ENCODE results near the gene WDSUB1.
A peak's percentile ranks its signal among the peaks of the same experiment; 100 is the strongest.

WDSUB1 gene

DNA sequence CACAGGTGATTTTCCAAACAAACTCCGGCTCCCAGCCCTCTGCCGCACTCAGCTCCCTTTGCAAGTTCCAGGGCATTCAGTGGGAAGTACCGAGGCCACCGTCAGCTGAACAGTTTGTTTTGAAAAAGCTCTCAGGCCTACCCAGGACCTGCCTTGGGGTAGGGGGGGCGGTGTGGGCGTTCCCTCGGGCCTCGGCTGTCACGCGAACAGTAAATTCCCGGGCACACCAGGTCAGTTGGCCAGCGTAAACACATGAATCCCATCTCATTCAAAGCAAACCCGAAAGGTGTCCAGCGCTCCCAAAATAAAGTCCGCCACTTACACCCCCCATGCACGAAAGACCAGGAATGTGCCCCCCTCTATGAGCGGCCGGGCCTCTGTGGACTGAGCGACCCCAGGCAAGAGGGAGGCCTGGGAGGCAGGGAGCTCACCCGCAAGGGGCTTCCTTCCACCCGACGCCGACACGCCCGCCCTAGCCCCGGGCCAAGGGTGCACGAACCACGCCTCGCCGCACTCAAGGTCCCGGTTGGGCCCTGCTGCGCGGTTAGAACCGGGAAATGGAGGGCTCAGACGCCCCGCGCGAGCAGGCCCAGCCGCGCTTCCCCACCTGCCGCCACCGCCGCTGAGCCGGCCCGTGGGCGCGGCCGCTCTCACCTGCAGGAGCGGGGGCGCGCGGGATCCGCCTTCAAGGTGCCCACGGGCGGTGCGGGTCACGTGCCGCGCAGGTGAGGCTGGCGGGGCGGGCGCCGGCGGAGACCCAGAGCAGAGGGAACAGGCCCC, at the start of gene WDSUB1:
Gene WDSUB1 (minus strand): TSS at position 775 of the 780 bp plus-strand sequence. CDS start 3,634 bp downstream, outside the sequence.
- DNase-seq (ENCODE audit: low spot score): peak; percentile 63

DNA sequence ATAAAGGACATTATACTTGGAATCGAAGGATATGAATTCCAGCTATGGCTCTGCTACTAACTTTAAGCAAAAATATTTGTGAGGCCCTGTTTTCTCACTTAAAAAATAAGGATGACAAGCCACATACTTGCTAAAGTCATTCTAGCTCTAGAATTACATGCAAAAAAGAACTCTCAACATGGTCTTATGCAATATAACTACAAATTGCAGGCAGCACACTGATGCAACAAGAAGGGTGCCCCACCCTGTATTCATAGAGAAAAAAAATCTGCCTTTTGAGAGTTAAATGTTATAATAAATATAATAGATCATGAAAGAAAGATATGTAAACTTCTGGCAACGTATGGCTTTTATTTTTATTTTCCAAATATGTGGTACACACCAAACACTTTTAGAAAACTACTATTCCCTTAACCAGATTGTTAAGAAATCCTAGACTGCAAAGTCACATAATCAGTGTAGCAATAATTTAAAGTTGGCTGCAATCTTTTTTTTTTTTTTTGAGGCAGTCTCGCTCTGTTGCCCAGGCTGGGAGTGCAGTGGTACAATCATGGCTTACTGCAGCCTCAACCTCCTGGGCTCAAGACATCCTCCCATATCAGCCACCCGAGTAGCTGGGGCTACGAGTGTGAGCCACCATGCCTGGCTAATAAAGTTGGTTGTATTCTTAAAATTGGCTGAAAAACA, 40.2 kb upstream of the WDSUB1 start:
- no peak for DNase-seq (ENCODE audit: low spot score)

GRCh38 chr2:159322419-159322818, 35.9 kb upstream of the WDSUB1 start:
- DNase-seq (ENCODE audit: low spot score): no peak

DNA sequence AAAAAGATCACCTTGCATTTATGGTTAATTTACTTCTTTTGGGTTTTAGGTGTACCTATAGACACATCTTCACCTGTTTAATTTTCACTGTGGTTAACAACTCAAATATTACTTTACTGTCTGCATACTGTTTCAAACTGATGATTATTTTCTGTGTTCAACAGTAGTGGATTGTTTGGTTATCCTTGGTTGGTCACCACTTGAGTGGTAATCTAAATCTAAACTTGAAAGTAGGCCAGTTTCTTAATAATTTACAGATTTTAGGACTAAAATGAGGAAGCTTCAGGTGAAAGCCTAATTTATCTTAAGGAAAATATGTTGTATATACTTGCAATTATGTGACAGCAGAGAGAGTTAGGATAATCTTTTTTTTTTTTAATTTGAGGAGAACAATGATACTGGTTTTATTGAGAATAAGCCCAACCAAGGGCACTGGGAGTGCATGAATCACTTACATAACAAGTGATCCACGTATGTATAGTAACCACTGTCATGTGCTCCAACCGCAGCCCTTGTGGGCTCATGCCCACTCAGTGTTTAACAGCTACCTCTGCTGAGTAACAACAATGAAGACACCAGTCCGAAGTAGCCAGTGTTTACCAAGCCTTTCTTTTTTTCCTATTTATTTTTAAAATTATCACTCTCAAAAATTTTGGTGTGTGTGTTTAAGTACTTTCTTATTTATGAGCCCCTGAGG, 31.0 kb upstream of the WDSUB1 start:
- DNase-seq (ENCODE audit: low spot score): no peak

GRCh38 chr2:159307942-159308341, 21.4 kb upstream of the WDSUB1 start:
- no peak for DNase-seq (ENCODE audit: low spot score)

DNA sequence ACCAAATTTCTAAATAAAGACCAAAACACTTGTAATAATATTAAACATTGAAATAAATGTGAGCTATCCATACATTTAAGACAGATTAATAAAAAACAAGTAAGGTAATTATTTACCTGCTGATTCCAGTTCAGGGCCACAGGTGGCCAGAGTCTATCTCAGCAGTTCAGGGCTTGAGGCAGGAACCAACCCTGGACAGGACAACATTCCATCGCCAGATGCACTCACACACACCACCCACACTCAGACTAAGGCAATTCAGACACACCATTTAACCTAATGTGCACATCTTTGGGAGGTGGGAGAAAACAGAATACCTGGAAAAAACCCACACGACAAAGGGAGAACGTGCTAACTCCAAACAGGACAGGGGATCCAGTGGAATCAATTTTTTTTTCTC, 14.1 kb upstream of the WDSUB1 start:
- no peak for DNase-seq (ENCODE audit: low spot score)

DNA sequence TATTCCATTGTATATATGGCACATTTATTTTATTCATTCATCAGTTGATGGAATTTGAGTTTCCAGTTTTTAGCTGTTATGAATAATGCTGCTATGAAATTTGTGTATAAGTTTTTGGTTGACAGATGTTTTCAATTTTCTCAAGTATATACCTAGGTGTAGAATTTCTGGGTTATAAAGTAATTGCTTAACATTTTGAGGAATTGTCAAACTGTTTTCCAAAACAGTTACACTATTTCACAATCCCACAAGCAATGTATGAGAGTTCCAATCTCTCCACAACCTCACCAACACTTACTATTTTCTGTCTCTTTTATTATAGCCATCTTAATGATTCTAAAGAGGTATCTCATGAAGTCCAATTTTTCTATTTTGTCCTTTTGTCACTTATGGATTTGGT, 12.5 kb upstream of the WDSUB1 start:
- DNase-seq (ENCODE audit: low spot score): no peak

GRCh38 chr2:159297042-159297707, 10.7 kb upstream of the WDSUB1 start:
- no peak for DNase-seq (ENCODE audit: low spot score)

DNA sequence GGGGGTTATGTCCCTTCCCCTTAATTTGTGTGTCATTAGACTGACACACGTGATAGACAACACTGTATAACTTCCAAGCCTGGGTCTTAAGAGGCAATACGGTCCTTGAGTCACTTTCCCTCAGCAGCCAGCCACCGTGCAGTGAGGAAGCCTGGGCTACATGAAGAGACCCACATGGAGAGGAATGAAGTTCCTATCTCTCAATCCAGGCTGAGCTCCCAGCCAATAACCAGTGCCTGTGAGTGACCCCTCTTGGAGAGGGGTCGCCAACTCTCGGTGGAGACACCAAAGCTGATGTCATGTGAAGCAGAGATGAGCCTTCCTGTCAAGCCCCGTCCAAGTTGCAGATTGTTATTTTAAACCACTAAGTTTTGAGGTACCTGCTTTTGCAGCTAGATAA, 5.7 kb upstream of the WDSUB1 start:
- DNase-seq (ENCODE audit: low spot score): peak; percentile 34

DNA sequence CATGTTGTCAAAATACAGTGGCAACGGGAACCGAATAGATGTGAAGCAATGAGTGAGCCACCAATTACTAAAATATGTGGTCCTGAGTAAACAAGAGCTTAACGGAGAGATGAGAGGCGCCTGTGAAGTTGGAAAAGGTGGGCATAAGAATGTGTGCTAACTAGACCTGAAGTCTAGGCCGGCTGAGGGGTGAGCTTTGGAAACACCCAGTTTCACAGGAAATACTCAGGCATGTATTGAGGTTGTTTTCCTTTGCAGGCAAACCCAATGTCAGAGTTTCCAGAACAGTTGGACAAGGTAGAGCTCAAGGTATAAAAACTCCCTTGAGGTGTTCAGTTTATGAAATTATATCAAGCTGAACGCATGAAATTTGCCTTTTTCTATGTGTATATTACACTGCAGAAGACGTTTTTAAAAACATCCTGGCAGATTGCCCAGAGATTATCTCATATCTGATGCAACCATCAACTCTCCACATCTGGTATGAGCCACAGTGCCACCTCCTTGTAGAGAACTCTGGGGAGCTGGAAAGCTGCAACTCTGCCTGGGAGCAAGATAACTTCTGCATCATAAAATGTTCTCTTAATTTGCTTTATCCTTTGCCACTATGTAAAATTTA, 3.9 kb upstream of the WDSUB1 start:
- no peak for DNase-seq (ENCODE audit: low spot score)

DNA sequence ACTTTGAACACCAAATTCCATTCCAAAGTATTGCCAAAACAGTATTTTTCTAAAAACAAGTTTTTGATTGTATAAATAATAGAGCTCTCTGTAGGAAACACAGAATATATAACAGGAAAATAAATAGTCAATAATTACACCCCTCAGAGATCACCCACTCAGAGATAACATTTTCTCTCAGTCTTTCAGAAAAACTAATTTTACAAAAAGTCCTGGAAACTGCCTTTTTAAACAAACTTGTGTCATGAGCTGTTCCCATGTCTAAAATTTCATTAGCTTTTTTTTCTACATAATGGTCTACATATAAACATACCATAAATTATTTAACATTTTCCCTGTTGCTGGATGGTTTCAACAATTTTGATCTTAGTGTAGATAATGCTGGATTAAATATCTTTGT, 1.2 kb upstream of the WDSUB1 start:
- DNase-seq (ENCODE audit: low spot score): no peak

- peak; percentile 98 for DNase-seq (ENCODE audit: low spot score)
Observed at GRCh38 chr2:159286709-159287441, 372 bp upstream of the WDSUB1 start.

GRCh38 chr2:159285433-159285832, 1.1 kb downstream of the WDSUB1 start:
- DNase-seq (ENCODE audit: low spot score): no peak

GRCh38 chr2:159283529-159283928, 3.0 kb downstream of the WDSUB1 start:
- no peak for DNase-seq (ENCODE audit: low spot score)

DNA sequence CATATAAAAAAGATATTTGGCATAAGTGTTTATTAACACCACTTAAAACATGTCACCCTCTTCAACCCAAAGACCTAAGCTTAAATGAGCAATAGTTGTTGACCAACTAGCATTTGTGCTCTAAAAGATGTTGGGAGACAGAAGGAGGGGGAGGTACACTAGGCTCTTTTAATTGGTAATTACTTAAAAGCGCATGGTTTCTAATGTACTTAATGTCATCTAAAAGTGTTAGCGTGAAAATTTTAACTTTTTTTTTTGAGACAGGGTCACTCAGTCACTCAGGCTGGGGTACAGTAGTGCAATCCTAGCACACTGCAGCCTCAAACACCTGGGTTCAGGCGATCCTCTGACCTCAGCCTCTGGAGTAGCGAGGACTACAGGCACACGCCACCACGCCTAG, 5.5 kb downstream of the WDSUB1 start:
- no peak for DNase-seq (ENCODE audit: low spot score)

- DNase-seq (ENCODE audit: low spot score): no peak
Observed at GRCh38 chr2:159279700-159280099, 6.8 kb downstream of the WDSUB1 start.

DNA sequence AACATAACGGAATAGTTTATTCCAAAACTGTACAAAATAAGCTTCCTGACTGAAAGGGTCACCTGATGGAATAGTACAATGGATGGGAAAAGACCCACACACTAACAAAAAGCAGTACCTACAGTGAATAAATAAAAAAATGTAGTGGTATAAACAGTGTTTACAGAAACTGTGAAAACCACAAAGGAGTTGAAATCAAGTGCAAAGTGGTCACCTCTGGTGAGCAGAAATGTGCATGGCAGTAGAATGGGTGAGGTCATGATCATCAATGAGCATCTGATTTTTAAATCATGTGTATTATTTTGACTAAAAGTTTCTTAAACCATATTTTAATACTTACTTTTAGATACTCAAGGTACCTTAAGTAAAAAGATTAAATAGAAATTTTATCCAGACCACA, 11.4 kb downstream of the WDSUB1 start:
- no peak for DNase-seq (ENCODE audit: low spot score)

DNA sequence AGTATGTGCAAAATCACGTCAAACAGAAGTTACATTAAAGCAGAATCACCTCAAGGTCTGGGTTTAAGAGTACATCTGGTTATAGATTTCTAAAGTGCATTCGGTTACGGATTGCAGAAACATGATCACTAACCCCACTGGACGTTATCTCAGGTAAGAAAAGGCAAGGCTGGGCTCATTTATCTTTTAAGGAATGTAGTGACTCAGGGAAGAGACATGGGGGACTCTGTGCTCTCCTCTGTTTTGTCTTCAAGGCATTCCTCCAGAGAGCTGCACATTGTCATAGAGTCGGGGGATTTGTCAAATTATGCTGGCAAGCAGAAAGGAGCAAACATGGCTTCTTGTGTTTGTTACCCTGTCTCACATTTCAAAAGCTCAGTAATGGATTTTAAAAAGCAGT, 14.3 kb downstream of the WDSUB1 start:
- DNase-seq (ENCODE audit: low spot score): no peak

DNA sequence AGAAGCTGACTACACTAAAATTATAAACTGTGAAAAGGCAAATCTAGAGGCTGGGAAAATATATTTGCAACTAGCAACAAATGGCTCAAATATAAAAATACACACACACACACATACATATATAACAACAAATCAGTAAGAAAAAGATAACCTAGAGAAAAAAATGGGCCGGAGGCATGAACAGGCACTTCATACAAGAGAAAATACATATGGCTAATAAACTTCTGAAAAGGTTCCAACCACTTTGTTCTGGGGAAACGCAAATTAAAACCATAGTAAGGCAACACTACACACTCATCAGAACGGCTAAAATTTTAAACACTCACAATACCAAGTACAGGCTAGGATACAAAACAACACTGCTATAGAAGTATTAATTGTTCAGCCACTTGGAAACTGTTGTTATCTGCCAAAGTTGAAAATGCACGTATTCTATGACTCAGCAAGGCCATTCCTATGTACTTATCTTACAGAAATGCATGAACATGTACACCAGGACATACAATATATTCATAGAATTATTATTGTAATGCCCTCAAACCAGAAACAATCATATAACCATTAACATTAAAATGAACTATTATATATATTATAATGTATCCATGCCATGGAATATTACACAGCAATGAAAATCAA, 15.6 kb downstream of the WDSUB1 start:
- DNase-seq (ENCODE audit: low spot score): no peak

DNA sequence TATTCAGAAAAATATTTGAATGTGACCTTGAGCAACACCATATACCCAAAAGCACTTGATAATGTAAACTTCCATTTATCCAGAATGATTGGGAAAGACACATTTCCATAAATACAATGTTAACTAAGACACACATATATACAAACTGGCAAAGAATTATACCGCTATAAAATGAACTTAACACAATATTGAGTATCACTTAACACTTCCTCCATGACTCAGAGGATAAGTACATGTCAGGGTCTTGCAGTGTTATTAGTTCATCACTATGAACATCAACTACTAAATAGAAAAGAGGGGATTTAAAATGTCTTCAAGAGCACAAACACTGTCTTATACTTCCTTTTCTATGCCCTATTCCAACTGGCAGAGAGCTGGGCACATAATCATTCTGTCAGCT, 18.6 kb downstream of the WDSUB1 start:
- no peak for DNase-seq (ENCODE audit: low spot score)

- no peak for DNase-seq (ENCODE audit: low spot score)
Observed at GRCh38 chr2:159266554-159266953, 19.9 kb downstream of the WDSUB1 start.

Data from iPS-NIHi11 (cell line).